PC-9 (cell line): ENCODE measurements around the gene RFX8. TPM values are rescaled to one million over a fixed set of nuclear protein-coding genes. Genes with fewer than 3 reads are reported as not detected.

Experiments
- BruUV-seq: library from RNA; stranded (reverse); fragments of 400-500 nt; replicated peaks from 2 replicates; lab custom pipeline; 2021; lab: Mats Ljungman, UMichigan
- CTCF ChIA-PET: fragments of 300-600 bp; sonication (Branson Sonifier 250); formaldehyde crosslinking; loops from one replicate; lab custom pipeline; 2022; ENCODE audit warnings: antibody characterized with exemption; lab: Charles Lee
- POLR2A ChIA-PET: fragments of 300-600 bp; sonication (Branson Sonifier 250); formaldehyde crosslinking; loops from one replicate; lab custom pipeline; 2022; ENCODE audit warnings: antibody characterized with exemption; ENCODE audit not compliant: unreplicated experiment; lab: Charles Lee
- DNase-seq, 2 experiments: peaks; one replicate each; pipeline versions ENCODE4 v3.0.0 to v3.0.0-alpha.2; 2015 to 2022; ENCODE audit warnings: mixed read lengths in 1 of 2
- H2AFZ ChIP-seq: fragments of 200-600 bp; sonication (generic); 2 replicates; pipeline ENCODE4 v1.8.1; 2017; ENCODE audit warnings: antibody characterized with exemption
- H3F3A ChIP-seq: fragments of 200-600 bp; sonication (generic); 2 replicates; pipeline ENCODE4 v1.8.1; 2017; ENCODE audit warnings: antibody characterized with exemption, mild to moderate bottlenecking, low read depth; ENCODE audit not compliant: insufficient read depth
- H3K27ac ChIP-seq: fragments of 200-600 bp; sonication (generic); 2 replicates; pipeline ENCODE4 v1.6.1; 2016; ENCODE audit warnings: mixed run types
- H3K27me3 ChIP-seq: fragments of 200-600 bp; sonication (generic); 2 replicates; pipeline ENCODE4 v1.6.1; 2016; ENCODE audit warnings: low read depth, mixed run types; ENCODE audit not compliant: insufficient read depth
- H3K36me3 ChIP-seq: fragments of 200-600 bp; sonication (generic); 2 replicates; pipeline ENCODE4 v1.6.1; 2016; ENCODE audit warnings: low read depth, mixed run types
- H3K4me1 ChIP-seq: fragments of 200-600 bp; sonication (generic); replicated peaks from 2 replicates; pipeline ENCODE4 v1.6.1; 2016; ENCODE audit warnings: mixed run types; ENCODE audit not compliant: insufficient read depth
- H3K4me2 ChIP-seq: fragments of 200-600 bp; sonication (generic); 2 replicates; pipeline ENCODE4 v1.6.1; 2017; ENCODE audit warnings: mixed run types
- H3K4me3 ChIP-seq: fragments of 200-600 bp; sonication (generic); 2 replicates; pipeline ENCODE4 v1.6.1; 2016; ENCODE audit warnings: mixed run types
- H3K79me2 ChIP-seq: fragments of 200-600 bp; sonication (generic); 2 replicates; pipeline ENCODE4 v1.6.1; 2017; ENCODE audit warnings: low read depth, mixed run types
- H3K9me2 ChIP-seq: fragments of 200-600 bp; sonication (generic); 2 replicates; pipeline ENCODE4 v1.8.1; 2017; ENCODE audit warnings: mild to moderate bottlenecking; ENCODE audit not compliant: insufficient read depth
- H3K9me3 ChIP-seq: fragments of 200-600 bp; sonication (generic); 2 replicates; pipeline ENCODE4 v1.8.1; 2016; ENCODE audit warnings: low read depth; ENCODE audit not compliant: insufficient read depth
- H4K20me1 ChIP-seq: fragments of 200-600 bp; sonication (generic); 2 replicates; pipeline ENCODE4 v1.8.1; 2017; ENCODE audit not compliant: insufficient read depth
- EZH2 ChIP-seq: fragments of 200-600 bp; sonication (generic); IDR thresholded peaks from 2 replicates; pipeline ENCODE4 v1.8.0; 2017; ENCODE audit warnings: antibody characterized with exemption, low read depth
- intact Hi-C: fragments of 100-400 bp; cut with micrococcal nuclease; formaldehyde crosslinking; loops from one replicate; pipeline ENCODE4 v1.10.0; 2022; ENCODE audit not compliant: unreplicated experiment
- total RNA-seq: library from RNA; stranded (reverse); gene quantifications from 2 replicates; pipeline ENCODE4 v1.2.3, GENCODE V29; 2021
- TF ChIP-seq, protein P1 (sequence below): fragments of 200-600 bp; sonication (generic); conservative IDR thresholded peaks from 2 replicates; pipeline ENCODE4 v1.6.1; 2017; ENCODE audit warnings: mixed run types, antibody characterized with exemption, mild to moderate bottlenecking, moderate library complexity

RFX8 gene
- total RNA-seq, 1 experiment from 2014 or later = not detected

DNA sequence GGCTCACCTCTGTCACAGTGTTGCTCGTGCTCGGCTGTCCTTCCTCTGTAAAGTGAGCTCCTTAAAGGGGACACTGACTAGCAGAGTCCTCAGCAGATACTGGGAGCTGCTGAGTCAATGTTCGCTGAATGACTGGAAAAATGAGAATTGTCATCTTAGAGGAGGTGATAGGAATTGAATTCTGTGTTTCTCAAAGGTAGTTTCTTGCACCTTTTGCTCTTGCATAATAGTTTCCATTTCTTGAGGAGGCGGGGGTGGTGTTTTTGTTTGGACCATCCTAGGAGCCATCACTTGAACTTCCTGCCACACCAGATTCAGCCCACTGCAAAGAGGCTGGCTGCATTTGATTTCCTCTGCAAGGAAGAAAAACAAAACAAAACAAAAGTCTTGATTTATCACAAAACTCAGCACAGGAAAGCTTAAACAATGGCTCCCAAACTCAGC, 11.4 kb upstream of the RFX8 start:
- no peaks in the 10 kb centered on the region for H3K36me3 ChIP-seq
- no peak for DNase-seq
- H3K79me2 ChIP-seq = no peaks in the 10 kb centered on the region
- no peaks in the 10 kb centered on the region for H4K20me1 ChIP-seq
- ChIA-PET POLR2A (interaction anchor here (0.5 kb wide), 1 partner anchor 1563 kb away, joined by 9 read pairs; no protein-coding TSS in a partner anchor), CTCF (no interaction called here)
- H3K9me3 ChIP-seq = no peaks in the 10 kb centered on the region
- no TSS peak for BruUV-seq
- H3K27me3 ChIP-seq = no peaks in the 10 kb centered on the region
- H2AFZ ChIP-seq = no peak overlapping the region
- H3K27ac ChIP-seq = no peak overlapping the region
- intact Hi-C loops = no loop called here
- no peak overlapping the region for H3K4me3 ChIP-seq
- no peak overlapping the region for H3K4me2 ChIP-seq
- H3F3A ChIP-seq = no peaks in the 10 kb centered on the region
- TF ChIP-seq EZH2 = no peak
- TF ChIP-seq, protein P1, sequence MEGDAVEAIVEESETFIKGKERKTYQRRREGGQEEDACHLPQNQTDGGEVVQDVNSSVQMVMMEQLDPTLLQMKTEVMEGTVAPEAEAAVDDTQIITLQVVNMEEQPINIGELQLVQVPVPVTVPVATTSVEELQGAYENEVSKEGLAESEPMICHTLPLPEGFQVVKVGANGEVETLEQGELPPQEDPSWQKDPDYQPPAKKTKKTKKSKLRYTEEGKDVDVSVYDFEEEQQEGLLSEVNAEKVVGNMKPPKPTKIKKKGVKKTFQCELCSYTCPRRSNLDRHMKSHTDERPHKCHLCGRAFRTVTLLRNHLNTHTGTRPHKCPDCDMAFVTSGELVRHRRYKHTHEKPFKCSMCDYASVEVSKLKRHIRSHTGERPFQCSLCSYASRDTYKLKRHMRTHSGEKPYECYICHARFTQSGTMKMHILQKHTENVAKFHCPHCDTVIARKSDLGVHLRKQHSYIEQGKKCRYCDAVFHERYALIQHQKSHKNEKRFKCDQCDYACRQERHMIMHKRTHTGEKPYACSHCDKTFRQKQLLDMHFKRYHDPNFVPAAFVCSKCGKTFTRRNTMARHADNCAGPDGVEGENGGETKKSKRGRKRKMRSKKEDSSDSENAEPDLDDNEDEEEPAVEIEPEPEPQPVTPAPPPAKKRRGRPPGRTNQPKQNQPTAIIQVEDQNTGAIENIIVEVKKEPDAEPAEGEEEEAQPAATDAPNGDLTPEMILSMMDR = no peak
- no peaks in the 10 kb centered on the region; the same call in 1 of the 2 replicates for H3K9me2 ChIP-seq
- no peaks in the 10 kb centered on the region for H3K4me1 ChIP-seq

DNA sequence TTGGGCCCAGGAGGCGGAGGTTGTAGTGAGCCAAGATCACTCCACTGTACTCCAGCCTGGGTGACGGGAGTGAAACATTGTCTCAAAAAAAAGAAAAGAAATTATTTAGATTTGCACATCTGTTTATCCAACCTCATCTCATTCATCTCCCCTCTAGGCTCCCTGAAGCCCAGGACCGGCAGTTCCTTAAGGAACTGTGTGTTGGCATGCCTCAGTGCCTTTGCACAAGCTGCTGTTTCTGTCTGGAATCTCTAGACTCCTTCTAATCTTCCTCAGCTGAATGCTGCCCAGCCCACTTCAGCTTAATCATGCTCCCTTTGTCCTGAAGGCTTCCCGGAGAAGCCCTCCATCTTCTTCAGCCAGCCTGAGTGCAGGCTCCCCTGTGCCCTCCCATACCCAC, 10.9 kb upstream of the RFX8 start:
- Histone ChIP-seq H3K79me2 (no peaks in the 10 kb centered on the region), H3K27ac (no peak overlapping the region), H3K27me3 (no peaks in the 10 kb centered on the region), H3F3A (no peaks in the 10 kb centered on the region), H3K9me3 (no peaks in the 10 kb centered on the region), H3K4me3 (no peak overlapping the region), H3K4me2 (no peak overlapping the region), H2AFZ (no peak overlapping the region), H3K36me3 (no peaks in the 10 kb centered on the region), H3K4me1 (no peaks in the 10 kb centered on the region), H3K9me2 (no peaks in the 10 kb centered on the region; the same call in 1 of the 2 replicates), H4K20me1 (no peaks in the 10 kb centered on the region)
- BruUV-seq = no TSS peak
- intact Hi-C loops = no loop called here
- no peak for DNase-seq
- ChIA-PET CTCF (no interaction called here), POLR2A (no interaction called here)
- TF ChIP-seq, protein P1 = no peak
- TF ChIP-seq EZH2 = no peak

DNA sequence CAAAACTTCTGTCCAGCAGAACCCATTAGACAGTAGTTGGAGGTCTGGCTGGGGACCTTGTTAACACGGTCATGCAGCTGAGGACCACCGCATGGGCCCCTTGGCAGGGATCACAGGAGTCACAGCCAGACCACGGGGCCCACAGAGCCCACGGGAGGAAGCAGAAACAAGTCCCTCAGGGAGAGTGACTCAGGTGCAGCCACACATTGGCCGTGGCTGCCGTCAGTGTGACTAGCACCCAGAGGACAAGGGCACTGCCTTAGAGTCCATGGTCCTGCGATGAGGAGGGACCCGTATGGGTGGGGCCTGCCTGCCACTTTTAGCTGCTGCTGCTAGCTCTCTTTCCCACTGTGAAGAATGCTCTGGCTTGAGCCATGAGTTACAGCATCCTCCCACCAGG, 5.9 kb upstream of the RFX8 start:
- POLR2A ChIA-PET = no interaction called here

More for the DNA sequence above, 5.9 kb upstream of the RFX8 start:
- Histone ChIP-seq H3K9me3 (no peaks in the 10 kb centered on the region), H3K79me2 (no peaks in the 10 kb centered on the region), H3F3A (no peaks in the 10 kb centered on the region), H3K4me2 (no peak overlapping the region), H3K27me3 (no peaks in the 10 kb centered on the region), H3K9me2 (no peaks in the 10 kb centered on the region), H2AFZ (no peak overlapping the region), H4K20me1 (no peaks in the 10 kb centered on the region), H3K27ac (no peak overlapping the region), H3K4me1 (peaks cover 10% of the 10 kb centered on the region), H3K36me3 (no peaks in the 10 kb centered on the region), H3K4me3 (no peak overlapping the region)
- no TSS peak for BruUV-seq
- CTCF ChIA-PET = no interaction called here
- no peak for DNase-seq
- intact Hi-C loops = no loop called here
- TF ChIP-seq, protein P1 = no peak
